H1 (cell line): ENCODE data around the gene TFE3. TPM values are rescaled to one million over a fixed set of nuclear protein-coding genes. Genes with fewer than 3 reads are reported as not detected.

ENCODE experiments used
- CTCF ChIA-PET: fragments of 300-600 bp; sonication (Branson Sonifier 250); formaldehyde crosslinking; loops from one replicate; lab custom pipeline; 2021; ENCODE audit not compliant: partially characterized antibody; lab: Charles Lee
- POLR2A ChIA-PET: fragments of 300-600 bp; sonication (Branson Sonifier 250); formaldehyde crosslinking; loops from one replicate; lab custom pipeline; 2021; ENCODE audit warnings: inconsistent platforms; ENCODE audit not compliant: partially characterized antibody; lab: Charles Lee
- DNase-seq, 2 experiments: peaks; one replicate each; pipeline versions ENCODE4 v3.0.0 to v3.0.0-alpha.2; 2010 to 2022; ENCODE audit warnings: low spot score in 2 of 2, low read depth in 1 of 2, mixed read lengths in 1 of 2
- FAIRE-seq: peaks from 2 replicates; lab custom pipeline; 2011; peaks lifted over from hg19 to GRCh38; lab: Jason Lieb, UNC
- H2AFZ ChIP-seq: 2 replicates; pipeline ENCODE4 v1.8.1; 2012; ENCODE audit warnings: low read length, inconsistent platforms
- H2AK5ac ChIP-seq: 2 replicates; pipeline ENCODE4 v1.6.1; 2013; ENCODE audit warnings: low read depth, low read length
- H2BK120ac ChIP-seq: replicated peaks from 2 replicates; pipeline ENCODE3; 2013; ENCODE audit warnings: low read depth, low read length, inconsistent platforms
- H2BK12ac ChIP-seq: 2 replicates; pipeline ENCODE4 v1.6.1; 2013; ENCODE audit warnings: low read depth, low read length
- H2BK15ac ChIP-seq: 2 replicates; pipeline ENCODE4 v1.6.1; 2013; ENCODE audit warnings: low read length
- H2BK20ac ChIP-seq: 2 replicates; pipeline ENCODE4 v1.6.1; 2013; ENCODE audit warnings: low read length
- H2BK5ac ChIP-seq: 2 replicates; pipeline ENCODE4 v1.6.1; 2013; ENCODE audit warnings: low read depth, low read length
- H3K14ac ChIP-seq: 2 replicates; pipeline ENCODE4 v1.6.1; 2013; ENCODE audit warnings: inconsistent platforms; ENCODE audit not compliant: insufficient read length
- H3K18ac ChIP-seq: 2 replicates; pipeline ENCODE4 v1.6.1; 2013; ENCODE audit warnings: low read length; ENCODE audit errors: extremely low read depth
- H3K23ac ChIP-seq: 2 replicates; pipeline ENCODE4 v1.6.1; 2013; ENCODE audit warnings: inconsistent platforms; ENCODE audit not compliant: insufficient read length
- H3K23me2 ChIP-seq: 2 replicates; pipeline ENCODE4 v1.6.1; 2013; ENCODE audit warnings: low read depth, low read length
- H3K27ac ChIP-seq: 2 replicates; pipeline ENCODE4 v1.6.1; 2011; ENCODE audit warnings: low read depth, low read length, inconsistent platforms
- H3K27me3 ChIP-seq, 4 experiments: replicated peaks in 1 of 4; 1 replicate in 1 of 4; 2 replicates in 3 of 4; pipeline versions ENCODE4 v1.6.1 to v1.8.1; 2011 to 2013; ENCODE audit warnings: low read length in 3 of 4, mild to moderate bottlenecking in 3 of 4, inconsistent platforms in 2 of 4, mixed read lengths in 2 of 4, moderate library complexity in 1 of 4; ENCODE audit not compliant: control insufficient read depth in 3 of 4, insufficient read depth in 3 of 4; ENCODE audit errors: extremely low read depth in 1 of 4
- H3K36me3 ChIP-seq, 4 experiments: 2 replicates each; pipeline versions ENCODE4 v1.6.1 to v1.8.1; 2011 to 2013; ENCODE audit warnings: mild to moderate bottlenecking in 4 of 4, low read length in 3 of 4, moderate library complexity in 2 of 4, control low read depth in 1 of 4, inconsistent platforms in 1 of 4; ENCODE audit not compliant: insufficient read depth in 4 of 4, control insufficient read depth in 2 of 4
- H3K4ac ChIP-seq: replicated peaks from 2 replicates; pipeline ENCODE3; 2013; ENCODE audit warnings: low read length, low read depth, mixed read lengths, inconsistent platforms; ENCODE audit not compliant: insufficient read length
- H3K4me1 ChIP-seq, 4 experiments: replicated peaks in 1 of 4; 1 replicate in 1 of 4; 2 replicates in 3 of 4; pipeline versions ENCODE4 v1.6.1 to v1.8.1; 2011 to 2013; ENCODE audit warnings: low read length in 3 of 4, inconsistent platforms in 2 of 4, mixed read lengths in 1 of 4; ENCODE audit not compliant: insufficient read depth in 4 of 4, control insufficient read depth in 3 of 4
- H3K4me2 ChIP-seq, 2 experiments: 2 replicates each; pipeline versions ENCODE4 v1.6.1 to v1.8.1; 2011 to 2013; ENCODE audit warnings: low read depth in 2 of 2, low read length in 2 of 2, control low read depth in 1 of 2, inconsistent platforms in 1 of 2, mild to moderate bottlenecking in 1 of 2; ENCODE audit not compliant: insufficient read depth in 1 of 2
- H3K4me3 ChIP-seq, 4 experiments: fragments of 200-600, 300-600 bp in 1 of 4; sonication (generic), shearing (Covaris generic), sonication (Bioruptor Twin) in 1 of 4; 2 replicates each; pipeline versions ENCODE4 v1.5.1 to v1.8.1; 2011 to 2016; ENCODE audit warnings: low read length in 4 of 4, low read depth in 3 of 4, control low read depth in 2 of 4, inconsistent platforms in 2 of 4, mild to moderate bottlenecking in 2 of 4, mixed read lengths in 1 of 4, moderate library complexity in 1 of 4; ENCODE audit not compliant: insufficient read depth in 2 of 4; ENCODE audit errors: extremely low read depth in 1 of 4
- H3K56ac ChIP-seq: replicated peaks from 2 replicates; pipeline ENCODE3; 2013; ENCODE audit warnings: low read depth, mild to moderate bottlenecking, mixed read lengths, low read length, inconsistent platforms; ENCODE audit not compliant: insufficient read length
- H3K79me1 ChIP-seq: 2 replicates; pipeline ENCODE4 v1.6.1; 2013; ENCODE audit warnings: low read depth, low read length, control low read depth
- H3K79me2 ChIP-seq, 2 experiments: 2 replicates each; pipeline versions ENCODE4 v1.6.1 to v1.8.1; 2012 to 2013; ENCODE audit warnings: low read length in 2 of 2, mild to moderate bottlenecking in 2 of 2, inconsistent platforms in 1 of 2; ENCODE audit not compliant: insufficient read depth in 2 of 2, control insufficient read depth in 1 of 2
- H3K9ac ChIP-seq, 4 experiments: replicated peaks in 1 of 4; 1 replicate in 1 of 4; 2 replicates in 3 of 4; pipeline versions ENCODE4 v1.6.1 to v1.8.1; 2011 to 2013; ENCODE audit warnings: low read depth in 3 of 4, low read length in 3 of 4, control low read depth in 2 of 4, mild to moderate bottlenecking in 2 of 4, moderate library complexity in 2 of 4, inconsistent platforms in 1 of 4; ENCODE audit errors: extremely low read depth in 1 of 4
- H3K9me3 ChIP-seq, 2 experiments: 2 replicates each; pipeline versions ENCODE4 v1.6.1 to v1.8.1; 2012 to 2013; ENCODE audit warnings: mild to moderate bottlenecking in 2 of 2, moderate library complexity in 2 of 2, control low read depth in 1 of 2, inconsistent platforms in 1 of 2, low read depth in 1 of 2, low read length in 1 of 2, mixed read lengths in 1 of 2; ENCODE audit not compliant: insufficient read depth in 2 of 2
- H4K20me1 ChIP-seq, 2 experiments: replicated peaks in 1 of 2; 2 replicates each; pipeline versions ENCODE3 to v1.8.1; 2011 to 2013; ENCODE audit warnings: inconsistent platforms in 2 of 2, low read length in 2 of 2, mild to moderate bottlenecking in 1 of 2; ENCODE audit not compliant: insufficient read depth in 2 of 2, control insufficient read depth in 1 of 2
- H4K5ac ChIP-seq: 2 replicates; pipeline ENCODE4 v1.6.1; 2013; ENCODE audit warnings: low read length, low read depth, mixed read lengths, inconsistent platforms; ENCODE audit not compliant: insufficient read length
- H4K8ac ChIP-seq: 2 replicates; pipeline ENCODE4 v1.8.0; 2013; ENCODE audit warnings: mild to moderate bottlenecking, moderate library complexity, low read length, inconsistent platforms; ENCODE audit not compliant: insufficient read depth; ENCODE audit errors: extremely low read depth
- H4K91ac ChIP-seq: replicated peaks from 2 replicates; pipeline ENCODE3; 2013; ENCODE audit warnings: low read length, mixed read lengths, inconsistent platforms; ENCODE audit not compliant: insufficient read length
- CBX8 ChIP-seq: fragments of 300-800, 300-1000 bp; sonication (generic); IDR thresholded peaks from 2 replicates; pipeline ENCODE4 v1.7.1; 2016; ENCODE audit warnings: low read depth, low read length, borderline replicate concordance
- KDM5A ChIP-seq: fragments of 200-600 bp; IDR thresholded peaks from 2 replicates; pipeline ENCODE4 v1.7.1; 2012; ENCODE audit warnings: mild to moderate bottlenecking, low read length, inconsistent platforms, mixed read lengths
- MAFK ChIP-seq: IDR thresholded peaks from 2 replicates; pipeline ENCODE4 v1.6.1; 2012; ENCODE audit warnings: low read depth, mild to moderate bottlenecking, improper control_type of control experiment, low read length
- NRF1 ChIP-seq: IDR thresholded peaks from 2 replicates; pipeline ENCODE4 v1.6.1; 2011; ENCODE audit warnings: mild to moderate bottlenecking, low read depth, low read length, improper control_type of control experiment
- RFX5 ChIP-seq: IDR thresholded peaks from 2 replicates; pipeline ENCODE4 v1.6.1; 2011; ENCODE audit warnings: low read depth, low read length, improper control_type of control experiment, borderline replicate concordance
- SP1 ChIP-seq: IDR thresholded peaks from 2 replicates; pipeline ENCODE4 v1.6.1; 2011; ENCODE audit warnings: low read depth, low read length
- SRF ChIP-seq: IDR thresholded peaks from 2 replicates; pipeline ENCODE4 v1.6.1; 2011; ENCODE audit warnings: mild to moderate bottlenecking, low read depth, low read length, moderate library complexity
- TEAD4 ChIP-seq: IDR thresholded peaks from 2 replicates; pipeline ENCODE4 v1.6.1; 2012; ENCODE audit warnings: low read depth, low read length, inconsistent platforms, mixed read lengths
- ZNF274 ChIP-seq: IDR thresholded peaks from 2 replicates; pipeline ENCODE4 v1.7.0; 2012; ENCODE audit warnings: low read length, borderline replicate concordance; ENCODE audit errors: extremely low read depth
- WGBS, 2 experiments: shearing (Covaris generic) in 1 of 2; methylation state at CpG; one replicate each; pipeline versions ENCODE4 v1.1.6 to v1.1.7; 2013 to 2015; ENCODE audit warnings: low lambda C conversion rate in 2 of 2, mixed read lengths in 2 of 2, inconsistent platforms in 1 of 2, low coverage in 1 of 2, missing lambda C conversion rate in 1 of 2; ENCODE audit not compliant: insufficient replicate concordance in 2 of 2, insufficient coverage in 1 of 2, insufficient read length in 1 of 2; ENCODE audit errors: extremely low coverage in 1 of 2, missing lambda C conversion rate in 1 of 2; 5-methylcytosine and 5-hydroxymethylcytosine counted together
- polyA plus RNA-seq, 7 experiments: library from polyadenylated mRNA; depleted of rRNA in 3 of 7; stranded (reverse) in 5 of 7; unstranded in 2 of 7; fragments of >200 nt in 5 of 7; fragments of 200-250 nt in 2 of 7; gene quantifications; 1 replicate in 5 of 7; 2 replicates in 1 of 7; 4 replicates in 1 of 7; pipeline versions ENCODE4 v1.2.1 to v1.2.3, GENCODE V29; 2011 to 2013; ENCODE audit warnings: missing spikeins in 2 of 7, mixed read lengths in 2 of 7
- total RNA-seq: library from RNA; stranded (reverse); fragmentation: NEBNext Ultra II Directional; extraction: Animal tissue kit (Norgen Biotek cat#: 25700); gene quantifications from 2 replicates; pipeline ENCODE4 v1.2.1, GENCODE V29; 2021
- TF ChIP-seq, protein P1 (sequence below): IDR thresholded peaks from 2 replicates; pipeline ENCODE4 v1.6.1; 2012; ENCODE audit warnings: inconsistent platforms
- TF ChIP-seq, protein P2 (sequence below): IDR thresholded peaks from 2 replicates; pipeline ENCODE4 v1.6.1; 2012; ENCODE audit warnings: inconsistent platforms

The TFE3 gene
- total and polyA plus RNA-seq, 2 of the 8 experiments (the other 6 are each of a cell fraction or from before 2014, with no cell fraction given): 33.7 to 52.9 TPM

DNA sequence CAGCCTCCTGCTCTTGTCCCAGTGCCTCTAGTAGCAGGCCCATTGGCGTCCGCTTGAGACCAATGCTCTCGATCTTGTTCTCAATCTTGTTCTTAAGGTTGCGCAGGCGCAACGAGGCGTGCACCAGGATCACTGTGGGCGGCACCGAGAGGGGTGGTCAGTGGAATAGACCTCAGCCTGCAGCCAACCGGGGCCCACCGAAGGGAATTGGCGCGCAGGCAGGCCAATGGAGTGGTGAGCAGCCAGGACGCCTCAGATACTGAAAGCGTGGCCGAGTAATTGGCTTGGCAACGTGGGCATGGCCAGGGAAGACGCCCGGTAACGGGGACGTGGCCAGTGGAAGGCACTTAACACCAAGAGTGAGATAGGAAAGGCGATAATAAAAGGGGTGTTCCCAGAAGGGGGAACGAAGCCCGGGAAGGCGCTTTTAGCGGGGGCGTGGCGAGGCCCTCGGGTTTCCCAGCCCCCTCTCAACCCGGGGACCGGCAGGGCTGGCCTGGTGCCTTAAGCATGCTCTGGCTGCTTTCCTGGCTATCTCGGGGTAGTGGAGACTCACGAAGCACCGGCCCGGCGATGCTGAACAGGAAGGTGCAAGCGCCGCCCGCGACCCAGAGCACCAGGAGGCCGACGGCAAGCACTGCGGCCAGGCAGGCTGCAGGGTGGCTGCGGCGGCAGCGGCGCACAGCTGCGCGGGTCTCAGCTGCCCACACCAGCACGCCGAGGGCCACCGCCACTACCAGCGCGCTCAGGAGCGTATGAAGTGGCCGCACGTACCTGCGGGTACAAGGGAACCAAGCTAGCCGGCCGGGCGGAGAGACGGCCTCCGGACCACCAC, 28.9 kb upstream of the TFE3 start:
- H2BK12ac ChIP-seq: no peak overlapping the region
- 11% methylated on average over 33 of the region's 63 CpGs; no CpG with 5 or more reads in 1 of the 2 experiments for whole genome bisulfite sequencing, 2 experiments
- no peak overlapping the region; the same call in 1 of the 2 replicates for H3K27ac ChIP-seq
- peak overlapping the region; percentile 53 to 96 (median 78) for H3K4me3 ChIP-seq
- no peak overlapping the region for H3K18ac ChIP-seq
- H2BK20ac ChIP-seq: no peak overlapping the region
- POLR2A ChIA-PET: interaction anchor here (0.9 to 2.1 kb wide), 3 partner anchors 12 to 100 kb away, joined by 3 to 6 read pairs (median 5); partner anchors contain the start of gene KCND1
- no peak overlapping the region for H2BK120ac ChIP-seq
- H3K23ac ChIP-seq: no peak overlapping the region
- no peaks in the 10 kb centered on the region for H3K23me2 ChIP-seq
- H3K4ac ChIP-seq: no peak overlapping the region
- H4K91ac ChIP-seq: no peak overlapping the region
- H2AK5ac ChIP-seq: no peak overlapping the region; the same call in 1 of the 2 replicates
- CTCF ChIA-PET: no interaction called here
- peaks cover 0 to 1% (median 0%) of the 10 kb centered on the region in 4 experiments; a peak in 3 of 8 replicates for H3K36me3 ChIP-seq
- H3K79me2 ChIP-seq: no peaks in the 10 kb centered on the region
- H2AFZ ChIP-seq: no peak overlapping the region
- H2BK5ac ChIP-seq: no peak overlapping the region
- H3K4me2 ChIP-seq: peak overlapping the region; percentile 74 to 87
- no peak overlapping the region for H3K56ac ChIP-seq
- no peak overlapping the region for H2BK15ac ChIP-seq
- H4K8ac ChIP-seq: peak overlapping the region; percentile 25; the same call in 1 of the 2 replicates
- H3K14ac ChIP-seq: no peak overlapping the region
- no peaks in the 10 kb centered on the region for H3K27me3 ChIP-seq
- H4K20me1 ChIP-seq: no peaks in the 10 kb centered on the region
- peak; percentile 91 for FAIRE-seq
- peaks cover 0 to 7% (median 4%) of the 10 kb centered on the region in 4 experiments; a peak in 5 of 7 replicates for H3K4me1 ChIP-seq
- no peaks in the 10 kb centered on the region for H3K79me1 ChIP-seq
- no peaks in the 10 kb centered on the region for H3K9me3 ChIP-seq
- no peak overlapping the region for H4K5ac ChIP-seq
- H3K9ac ChIP-seq: no peak overlapping the region; a peak in 2 of 7 replicates
- peak; percentile 60 to 65 for DNase-seq
- TF ChIP-seq KDM5A: no peak
- no peak for TF ChIP-seq ZNF274
- TF ChIP-seq, protein P1, sequence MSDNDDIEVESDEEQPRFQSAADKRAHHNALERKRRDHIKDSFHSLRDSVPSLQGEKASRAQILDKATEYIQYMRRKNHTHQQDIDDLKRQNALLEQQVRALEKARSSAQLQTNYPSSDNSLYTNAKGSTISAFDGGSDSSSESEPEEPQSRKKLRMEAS: peak; percentile 37; the same call in 1 of the 2 replicates
- TF ChIP-seq, protein P2, sequence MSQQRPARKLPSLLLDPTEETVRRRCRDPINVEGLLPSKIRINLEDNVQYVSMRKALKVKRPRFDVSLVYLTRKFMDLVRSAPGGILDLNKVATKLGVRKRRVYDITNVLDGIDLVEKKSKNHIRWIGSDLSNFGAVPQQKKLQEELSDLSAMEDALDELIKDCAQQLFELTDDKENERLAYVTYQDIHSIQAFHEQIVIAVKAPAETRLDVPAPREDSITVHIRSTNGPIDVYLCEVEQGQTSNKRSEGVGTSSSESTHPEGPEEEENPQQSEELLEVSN: peak; percentile 77
- TF ChIP-seq NRF1: peak; percentile 78
- TF ChIP-seq TEAD4: no peak
- no peak for TF ChIP-seq RFX5
- peak; percentile 88 for TF ChIP-seq SP1
- no peak for TF ChIP-seq CBX8
- TF ChIP-seq MAFK: no peak
- no peak for TF ChIP-seq SRF
